ENCODE data around the gene VARS2.
"Not testable (repeated sequence)": the region's sequence is repeated elsewhere in the genome, so short reads cannot be mapped to it uniquely, and the experiment has no call there.

VARS2 gene

DNA sequence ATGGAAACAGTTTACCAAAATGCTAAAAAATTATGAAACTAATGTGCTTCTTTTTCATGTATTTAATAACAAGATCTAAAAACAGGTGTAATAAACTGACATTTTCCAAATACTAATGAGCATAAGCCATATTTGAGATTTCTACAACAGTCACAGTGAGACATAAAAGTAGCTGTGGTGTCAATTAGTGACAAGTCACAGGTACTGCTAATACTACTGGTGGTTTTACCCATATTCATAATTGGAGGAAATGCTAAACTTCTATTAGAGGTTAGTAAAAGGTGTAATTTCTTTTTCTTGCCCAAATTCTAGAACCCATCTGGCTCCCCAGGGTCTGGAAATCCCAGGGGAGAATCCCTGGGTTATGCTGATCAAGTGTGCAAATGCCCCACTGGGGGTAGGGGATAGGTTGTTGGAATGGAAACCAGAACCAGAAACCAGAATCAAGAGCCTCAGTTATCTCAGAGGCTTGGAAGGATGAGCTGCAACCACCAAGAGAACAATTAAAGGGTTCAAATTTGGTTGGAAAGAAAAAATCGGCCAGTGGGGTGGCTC lies 13.1 kb upstream of the VARS2 start:
- DNase-seq = no peak

DNA sequence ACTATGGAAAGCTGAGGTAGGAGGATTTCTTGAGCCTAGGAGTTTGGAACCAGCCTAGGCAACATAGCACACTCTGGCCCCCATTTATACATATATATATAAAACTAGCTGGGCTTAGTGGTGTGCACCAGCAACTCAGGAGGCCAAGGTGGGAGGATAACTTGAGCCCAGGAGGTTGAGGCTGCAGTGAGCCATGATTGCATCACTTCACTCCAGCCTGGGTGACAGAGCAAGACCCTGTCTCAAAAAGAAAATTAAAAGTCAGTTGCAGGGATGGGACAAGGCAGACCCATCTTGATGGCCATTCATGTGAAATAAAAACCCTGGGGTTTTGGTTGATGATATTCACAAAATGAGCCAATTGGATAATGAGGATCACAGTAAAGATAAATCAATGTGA lies 12.6 kb upstream of the VARS2 start:
- no peak for DNase-seq

DNA sequence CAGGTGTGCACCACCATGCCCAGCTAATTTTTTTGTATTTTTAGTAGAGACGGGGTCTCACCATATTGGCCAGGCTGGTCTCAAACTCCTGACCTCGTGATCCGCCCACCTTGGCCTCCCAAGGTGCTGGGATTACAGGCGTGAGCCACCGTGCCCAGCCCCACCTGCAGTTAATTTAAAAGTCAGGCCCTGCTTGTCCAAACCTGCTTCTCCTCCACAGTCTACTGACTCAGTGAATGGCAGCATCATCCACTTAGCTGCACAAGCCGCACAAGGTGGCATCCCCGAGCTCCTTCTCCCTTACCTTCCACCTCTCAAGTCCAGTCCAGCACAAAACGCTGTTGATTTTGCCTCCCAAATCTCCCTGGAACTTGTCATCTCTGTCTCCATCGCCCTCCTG lies 11.8 kb upstream of the VARS2 start:
- DNase-seq = not testable (repeated sequence)

DNA sequence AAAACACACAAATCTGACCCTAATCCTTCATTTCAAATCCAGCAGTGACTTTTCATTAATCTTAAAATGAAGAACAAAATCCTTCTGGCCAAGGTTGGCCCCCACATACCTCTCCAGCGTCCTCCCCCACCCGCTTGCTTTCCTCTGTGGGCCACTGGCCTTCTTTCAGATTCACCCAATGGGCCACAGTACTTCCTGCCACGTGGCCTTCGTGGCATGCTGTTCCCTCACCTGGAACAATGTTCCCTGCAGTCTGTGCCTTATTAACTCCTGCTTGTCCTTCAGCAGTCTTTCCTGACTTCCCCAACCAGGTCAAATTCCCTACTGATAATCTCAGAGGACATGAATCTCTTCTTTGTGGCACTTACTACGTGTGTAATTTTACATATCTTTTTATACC lies 11.3 kb upstream of the VARS2 start:
- DNase-seq = no peak

DNA sequence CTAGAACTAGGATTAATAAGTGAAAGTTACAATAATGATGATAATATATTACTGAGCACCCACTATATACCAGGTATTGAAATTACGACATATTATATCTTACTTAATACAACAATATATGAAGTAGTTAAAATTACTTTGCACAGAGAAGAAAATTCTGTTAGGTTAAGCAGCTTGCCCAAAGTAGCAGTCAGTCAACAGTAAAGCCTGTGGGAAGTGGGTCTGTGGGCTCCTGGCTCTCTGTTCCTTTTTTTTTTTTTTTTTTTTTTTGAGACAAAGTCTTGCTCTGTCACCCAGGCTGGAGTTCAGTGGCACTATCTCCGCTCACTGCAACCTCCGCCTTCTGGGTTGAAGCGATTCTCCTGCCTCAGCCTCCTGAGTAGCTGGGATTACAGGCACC lies 10.8 kb upstream of the VARS2 start:
- no peak for DNase-seq

DNA sequence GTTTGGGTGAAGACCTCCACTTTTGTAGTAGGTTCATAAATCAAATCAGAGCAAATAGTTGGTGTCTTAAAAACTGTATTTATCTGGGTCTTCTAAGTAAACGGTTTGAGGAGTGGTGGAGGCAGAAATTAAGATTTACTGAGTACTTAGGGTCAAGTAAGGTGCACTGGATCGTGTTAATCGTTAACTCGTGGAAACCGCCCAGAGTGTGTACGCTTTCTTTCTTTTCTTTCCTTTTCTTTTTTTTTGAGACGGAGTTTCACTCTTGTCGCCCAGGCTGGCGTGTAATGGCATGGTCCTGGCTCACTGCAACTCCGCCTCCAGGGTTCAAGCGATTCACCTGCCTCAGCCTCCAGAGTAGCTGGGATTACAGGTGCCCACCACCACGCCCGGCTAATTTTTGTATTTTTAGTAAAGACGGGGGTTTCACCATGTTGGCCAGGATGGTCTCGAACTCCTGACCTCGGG lies 6.7 kb upstream of the VARS2 start:
- DNase-seq = not testable (repeated sequence)

DNA sequence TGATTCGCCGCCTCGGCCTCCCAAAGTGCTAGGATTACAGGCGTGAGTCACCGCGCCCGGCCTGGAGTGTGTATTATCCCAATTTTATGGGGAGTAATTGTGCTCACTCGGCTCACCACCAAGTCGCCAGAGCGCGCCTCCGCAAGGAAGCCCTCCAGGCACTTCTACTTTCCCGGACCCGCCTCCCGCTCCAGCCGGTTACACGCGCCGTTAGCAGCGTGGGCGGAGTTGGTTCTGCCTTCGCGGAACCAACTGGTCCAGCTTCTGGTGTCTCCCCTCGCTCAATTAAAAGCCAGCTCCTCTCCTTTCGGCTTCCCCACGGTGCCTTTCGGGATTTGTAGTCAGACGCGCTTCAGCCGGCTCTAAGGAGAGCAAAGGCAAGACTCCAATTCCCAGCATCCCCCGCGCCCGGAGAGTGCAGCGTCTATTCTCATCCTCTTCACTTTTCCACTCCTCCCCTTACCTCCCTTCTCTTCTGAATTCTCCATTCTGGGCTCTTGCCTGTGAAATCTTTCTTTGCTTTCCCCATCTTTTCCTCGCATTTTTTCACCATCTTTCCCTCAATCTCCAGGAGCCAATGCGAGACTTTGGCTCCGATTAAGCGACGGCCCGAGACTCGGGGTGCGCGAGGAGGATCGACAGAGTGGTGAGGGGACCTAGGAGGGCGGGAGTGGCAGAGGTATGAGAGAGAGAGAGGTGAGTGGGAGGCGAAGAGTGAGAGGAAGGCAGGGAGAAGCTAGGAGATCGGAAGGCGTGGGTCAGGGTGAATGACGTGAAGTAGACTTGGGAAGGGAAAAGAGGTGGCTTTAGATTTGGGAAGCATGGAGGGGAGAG lies 6.1 kb upstream of the VARS2 start, which contains the start of gene GTF2H4:
GTF2H4 (plus strand) TSS at position 450 of the 834 bp plus-strand sequence.
- peak; percentile 98 to 99 for DNase-seq

DNA sequence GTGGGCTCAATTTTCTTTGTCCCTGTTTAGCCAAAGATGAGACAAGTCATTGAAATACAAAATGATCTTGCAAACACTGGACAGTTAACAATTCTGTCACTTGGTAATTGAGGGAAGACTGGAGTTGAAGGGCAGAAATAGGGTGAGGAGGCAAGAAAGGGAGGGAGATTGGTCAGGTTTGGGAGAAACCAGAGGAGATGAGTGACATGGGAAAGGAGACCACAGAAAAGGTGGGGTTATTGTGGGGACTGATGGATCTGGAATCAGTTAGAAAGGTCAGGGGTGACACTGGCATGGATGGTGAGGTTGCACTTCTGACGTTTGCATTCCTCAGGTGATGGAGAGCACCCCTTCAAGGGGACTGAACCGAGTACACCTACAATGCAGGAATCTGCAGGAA lies 5.3 kb upstream of the VARS2 start:
- no peak for DNase-seq

DNA sequence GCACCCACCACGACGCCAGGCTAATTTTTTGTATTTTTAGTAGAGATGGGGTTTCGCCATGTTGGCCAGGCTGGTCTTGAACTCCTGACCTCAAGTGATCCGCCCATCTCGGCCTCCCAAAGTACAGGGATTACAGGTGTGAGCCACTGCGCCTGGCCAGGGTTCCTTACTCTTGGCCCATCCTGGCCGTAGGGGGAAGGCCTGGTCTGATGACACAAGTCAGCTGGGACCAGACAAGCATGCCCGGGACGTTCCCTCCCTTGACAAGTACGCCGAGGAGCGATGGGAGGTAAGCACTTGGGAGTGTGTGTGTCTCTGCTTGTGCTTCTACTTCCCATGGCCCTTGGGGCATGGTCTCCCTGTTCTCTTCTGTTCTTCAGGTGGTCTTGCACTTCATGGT lies 3.6 kb upstream of the VARS2 start:
- DNase-seq = not testable (repeated sequence)

DNA sequence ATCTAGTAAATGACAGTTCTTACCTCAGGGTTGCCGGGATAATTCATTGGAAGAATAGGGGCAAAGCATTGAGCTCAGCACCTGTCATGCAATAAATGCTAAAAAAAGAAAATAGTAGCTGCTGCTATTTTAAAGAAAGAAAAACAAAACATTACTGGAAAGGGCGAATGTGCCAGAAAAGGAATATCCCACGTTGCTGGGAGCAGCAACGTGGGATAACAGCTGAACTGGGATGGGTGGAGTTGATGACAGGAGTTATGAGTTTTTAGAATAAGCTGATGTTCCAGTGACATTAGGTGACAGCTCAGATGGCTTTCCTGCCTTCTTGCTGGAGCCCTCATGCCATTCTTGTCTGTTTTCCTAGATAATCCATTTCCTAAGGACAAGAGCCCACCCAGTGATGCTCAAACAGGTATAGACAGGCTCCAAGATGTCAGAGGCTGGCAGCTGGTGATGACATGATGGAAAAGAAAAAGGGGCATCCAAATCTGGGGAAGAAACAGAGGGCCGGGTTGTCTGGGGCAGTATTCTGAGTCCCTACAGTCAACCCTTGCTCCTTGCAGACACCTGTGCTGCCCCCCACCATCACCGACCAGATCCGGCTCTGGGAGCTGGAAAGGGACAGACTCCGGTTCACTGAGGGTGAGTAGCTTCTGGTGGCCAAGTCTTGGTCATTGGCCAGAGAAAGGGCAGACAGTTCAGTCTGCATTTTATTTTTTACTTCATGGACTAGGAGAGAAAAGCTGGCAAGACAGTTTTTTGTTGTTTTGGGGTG lies 1.1 kb upstream of the VARS2 start:
- DNase-seq = no peak

DNA sequence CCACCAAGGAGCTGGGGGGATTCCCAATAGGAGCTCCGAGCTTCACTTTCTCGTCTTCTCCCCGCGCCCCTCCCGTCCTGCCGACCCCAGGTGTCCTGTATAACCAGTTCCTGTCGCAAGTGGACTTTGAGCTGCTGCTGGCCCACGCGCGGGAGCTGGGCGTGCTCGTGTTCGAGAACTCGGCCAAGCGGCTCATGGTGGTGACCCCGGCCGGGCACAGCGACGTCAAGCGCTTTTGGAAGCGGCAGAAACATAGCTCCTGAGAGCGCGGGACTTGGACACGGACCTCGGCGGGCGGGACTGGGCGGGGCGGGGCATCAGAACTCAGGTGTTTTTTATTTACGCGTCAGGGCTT lies 340 bp upstream of the VARS2 start:
- no peak for DNase-seq

DNA sequence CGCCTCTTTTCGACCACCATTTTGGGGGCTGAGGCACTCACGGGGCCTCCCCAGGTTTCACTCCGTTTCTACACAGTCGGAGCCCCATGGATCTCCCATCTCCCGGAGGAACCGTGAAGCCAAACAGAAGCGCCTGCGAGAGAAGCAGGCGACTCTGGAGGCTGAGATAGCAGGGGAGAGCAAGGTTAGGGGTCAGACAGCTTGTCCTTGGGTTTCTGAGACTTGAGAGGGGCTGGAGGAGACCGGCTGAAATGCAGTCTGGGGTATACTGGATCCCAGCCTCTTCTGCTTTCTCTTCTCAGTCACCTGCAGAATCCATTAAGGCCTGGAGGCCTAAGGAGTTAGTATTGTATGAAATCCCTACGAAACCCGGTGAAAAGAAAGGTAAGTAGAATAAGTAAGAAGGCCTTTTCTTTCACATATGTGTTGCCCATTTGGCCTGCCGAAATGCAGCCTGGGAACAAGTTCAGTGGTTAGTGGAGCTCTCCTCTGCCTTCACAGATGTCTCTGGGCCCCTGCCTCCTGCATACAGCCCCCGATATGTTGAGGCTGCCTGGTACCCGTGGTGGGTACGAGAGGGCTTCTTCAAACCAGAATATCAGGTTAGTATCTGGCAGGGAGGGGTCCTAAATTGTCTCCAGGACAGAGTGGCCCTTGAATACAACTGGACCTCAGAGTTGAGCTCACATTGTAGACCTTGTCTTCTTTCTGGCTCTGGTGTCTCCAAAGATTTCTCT lies 984 bp downstream of the VARS2 start:
- DNase-seq = no peak

DNA sequence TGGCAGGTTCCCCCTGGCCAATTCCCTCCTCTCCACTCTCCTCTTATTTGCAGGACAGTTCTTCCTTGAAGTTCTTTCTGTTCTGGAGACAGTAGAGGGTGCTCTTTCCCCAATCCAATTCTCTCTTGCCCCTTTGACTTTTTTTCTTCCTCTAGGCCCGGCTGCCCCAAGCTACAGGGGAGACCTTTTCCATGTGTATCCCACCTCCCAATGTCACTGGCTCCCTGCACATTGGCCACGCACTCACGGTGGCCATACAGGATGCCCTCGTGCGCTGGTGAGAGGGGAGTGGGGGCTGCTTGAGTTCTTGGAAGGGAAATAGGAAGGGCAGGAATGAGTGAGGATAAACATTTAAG lies 1.5 kb downstream of the VARS2 start:
- peak; percentile 36 to 37 for DNase-seq

DNA sequence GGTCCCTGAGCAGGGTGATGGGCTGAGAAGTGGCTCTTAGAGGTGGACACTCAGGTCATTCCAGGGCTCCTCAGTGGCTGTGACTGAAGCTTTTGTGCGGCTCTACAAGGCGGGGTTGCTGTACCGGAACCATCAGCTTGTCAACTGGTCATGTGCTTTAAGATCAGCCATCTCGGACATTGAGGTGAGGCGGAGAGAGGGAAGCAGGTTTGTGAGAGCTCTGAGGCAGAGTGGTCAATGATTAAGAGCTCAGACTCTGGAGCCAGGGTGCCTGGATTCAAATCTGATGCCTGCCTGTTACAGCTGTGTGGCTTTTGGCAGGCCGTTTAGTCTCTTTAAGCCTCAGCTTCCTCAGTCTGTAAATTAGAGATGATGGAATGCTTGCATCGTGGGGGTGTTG lies 3.0 kb downstream of the VARS2 start:
- no peak for DNase-seq

DNA sequence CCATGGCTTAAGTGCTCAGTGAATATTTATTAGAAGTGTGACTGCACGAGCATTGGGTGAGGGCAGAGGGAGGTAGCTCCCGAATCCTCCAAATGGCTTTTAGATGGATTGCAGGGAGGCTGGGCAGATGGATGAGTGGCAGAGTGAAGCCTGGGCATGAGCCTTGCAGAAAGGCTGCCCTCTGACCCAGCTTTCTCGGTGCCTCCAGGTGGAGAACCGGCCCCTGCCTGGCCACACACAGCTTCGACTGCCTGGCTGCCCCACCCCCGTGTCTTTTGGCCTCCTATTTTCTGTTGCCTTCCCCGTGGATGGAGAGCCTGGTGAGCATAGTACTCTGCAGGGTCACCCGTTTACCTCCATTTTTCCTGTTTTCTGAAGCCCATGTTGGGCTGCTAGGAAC lies 3.4 kb downstream of the VARS2 start:
- DNase-seq = no peak

DNA sequence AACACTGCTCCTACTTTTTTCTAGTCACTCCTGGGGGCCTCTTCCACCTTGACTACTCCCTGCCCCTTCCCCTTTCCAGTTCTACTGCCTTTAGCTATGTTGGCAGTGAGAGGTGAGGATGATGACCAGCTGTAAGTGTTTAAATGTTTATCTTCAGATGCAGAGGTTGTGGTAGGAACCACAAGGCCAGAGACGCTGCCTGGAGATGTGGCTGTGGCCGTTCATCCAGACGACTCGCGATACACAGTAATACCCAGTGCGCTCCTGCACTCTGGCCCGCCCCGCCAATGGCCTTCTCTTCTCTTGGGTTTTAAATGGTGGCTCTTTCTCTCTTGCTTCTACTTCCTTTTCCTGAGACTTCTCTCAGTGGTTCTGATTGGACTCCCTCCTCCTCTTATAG lies 4.6 kb downstream of the VARS2 start:
- no peak for DNase-seq

DNA sequence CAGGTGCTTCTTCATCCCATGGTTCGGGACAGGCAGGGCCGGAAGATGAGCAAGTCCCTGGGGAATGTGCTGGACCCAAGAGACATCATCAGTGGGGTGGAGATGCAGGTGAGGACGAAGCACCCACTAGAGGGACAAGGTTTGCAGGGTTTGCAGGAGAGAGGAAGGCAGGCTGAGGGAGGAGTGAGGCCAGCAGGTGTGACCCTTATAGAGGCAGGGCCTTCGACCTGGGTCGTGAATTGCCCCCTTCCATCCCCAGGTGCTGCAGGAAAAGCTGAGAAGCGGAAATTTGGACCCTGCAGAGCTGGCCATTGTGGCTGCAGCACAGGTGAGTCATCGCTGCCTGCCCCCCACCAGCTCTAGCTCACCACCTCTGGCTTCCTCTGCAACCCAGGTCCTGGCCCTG lies 8.4 kb downstream of the VARS2 start:
- no peak for DNase-seq

DNA sequence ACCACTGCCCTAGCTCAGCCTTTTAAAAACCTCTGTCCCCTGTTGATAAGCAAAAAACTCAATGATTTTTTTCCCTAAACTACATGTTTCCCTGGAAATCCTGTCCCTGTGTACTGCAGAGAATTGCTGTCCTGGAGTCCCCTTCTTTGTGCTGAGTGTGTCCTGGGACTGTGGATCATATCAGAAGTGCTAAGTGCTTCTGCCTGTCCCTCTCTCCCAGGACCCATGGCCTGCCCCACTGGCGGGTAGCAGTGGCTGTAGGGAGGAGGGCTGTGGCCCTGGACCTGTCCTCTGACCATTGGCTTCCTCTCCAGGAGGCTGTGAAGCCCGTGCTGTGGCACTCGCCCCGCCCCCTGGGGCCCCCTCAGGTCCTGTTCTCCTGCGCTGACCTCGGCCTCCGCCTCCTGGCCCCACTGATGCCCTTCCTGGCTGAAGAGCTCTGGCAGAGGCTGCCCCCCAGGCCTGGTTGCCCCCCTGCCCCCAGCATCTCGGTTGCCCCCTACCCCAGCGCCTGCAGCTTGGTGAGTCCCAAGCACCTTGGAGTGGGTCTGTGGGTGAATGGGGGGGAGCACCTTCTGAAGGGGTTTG lies 10.1 kb downstream of the VARS2 start:
- not testable (repeated sequence) for DNase-seq

DNA sequence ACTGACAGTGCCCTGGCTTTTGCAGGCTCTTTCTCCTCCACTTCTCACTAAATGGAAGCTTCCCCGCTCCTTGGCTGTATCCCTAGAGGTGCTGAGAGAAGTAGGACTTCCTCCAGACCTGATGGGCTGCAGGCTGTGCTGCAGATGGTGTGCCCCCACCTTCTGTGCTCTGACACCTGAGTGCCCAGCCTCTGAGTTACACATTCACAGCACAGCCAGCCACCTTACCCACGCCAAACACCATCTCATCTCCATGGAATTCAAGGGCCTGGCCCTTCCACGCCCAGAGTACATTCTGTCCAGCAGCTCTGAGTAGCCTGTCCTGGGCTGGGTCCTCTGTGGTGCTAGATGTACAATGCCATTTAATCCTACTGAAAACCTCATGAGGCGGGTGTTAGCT lies 12.6 kb downstream of the VARS2 start:
- DNase-seq = no peak

DNA sequence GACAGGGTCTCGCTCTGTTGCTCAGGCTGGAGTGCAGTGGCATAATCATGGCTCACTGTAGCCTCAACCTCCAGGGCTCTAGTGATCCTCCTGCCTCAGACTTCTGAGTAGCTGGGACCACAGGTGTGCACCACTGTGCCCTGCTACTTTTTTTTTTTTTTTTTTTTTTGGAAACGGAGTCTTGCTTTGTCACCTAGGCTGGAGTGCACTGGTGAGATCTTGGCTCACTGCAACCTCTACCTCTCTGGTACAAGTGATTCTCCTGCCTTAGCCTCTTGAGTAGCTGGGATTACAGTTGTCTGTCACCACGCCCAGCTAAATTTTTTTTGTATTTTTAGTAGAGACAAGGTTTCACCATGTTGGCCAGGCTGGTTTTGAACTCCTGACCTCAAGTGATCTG lies 13.0 kb downstream of the VARS2 start:
- not testable (repeated sequence) for DNase-seq

DNA sequence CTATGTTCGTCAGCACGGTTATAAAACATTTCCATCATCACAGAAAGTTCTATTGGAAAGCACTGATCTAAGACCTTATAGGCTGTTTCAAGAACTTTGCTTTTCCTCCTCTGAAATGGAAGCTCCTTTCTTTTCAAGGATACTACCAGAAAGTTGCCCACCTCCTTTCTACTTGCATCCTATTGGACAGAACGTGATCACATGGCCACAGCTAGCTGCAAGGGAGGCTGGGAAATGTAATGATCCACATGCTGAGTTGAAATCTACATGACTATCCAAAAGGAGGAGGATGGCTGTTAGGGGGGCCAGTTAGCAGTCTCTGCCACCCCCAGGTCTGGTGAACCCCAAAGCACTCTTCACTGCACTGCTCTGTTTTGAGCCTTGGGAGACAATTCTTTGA lies 14.6 kb downstream of the VARS2 start:
- DNase-seq = no peak

DNA sequence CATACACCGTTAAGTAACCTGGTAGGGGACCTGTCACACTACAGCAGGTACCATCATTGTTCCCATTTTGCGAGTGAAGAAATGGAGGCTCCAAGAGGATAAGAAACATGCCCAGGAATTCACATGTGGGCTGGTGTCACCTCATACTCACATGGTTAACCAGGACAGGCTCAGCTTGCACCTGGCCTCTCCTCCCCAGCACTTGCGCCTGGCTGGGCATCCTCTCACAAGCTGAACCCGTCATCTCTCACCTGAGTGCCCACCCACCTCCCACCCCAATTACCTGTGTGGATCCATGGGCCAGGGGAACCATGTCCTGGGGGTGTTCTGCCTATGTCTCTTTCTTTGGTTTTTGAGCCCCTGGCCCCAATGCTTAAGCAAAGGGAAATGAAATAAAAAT lies 16.5 kb downstream of the VARS2 start:
- DNase-seq = no peak

DNA sequence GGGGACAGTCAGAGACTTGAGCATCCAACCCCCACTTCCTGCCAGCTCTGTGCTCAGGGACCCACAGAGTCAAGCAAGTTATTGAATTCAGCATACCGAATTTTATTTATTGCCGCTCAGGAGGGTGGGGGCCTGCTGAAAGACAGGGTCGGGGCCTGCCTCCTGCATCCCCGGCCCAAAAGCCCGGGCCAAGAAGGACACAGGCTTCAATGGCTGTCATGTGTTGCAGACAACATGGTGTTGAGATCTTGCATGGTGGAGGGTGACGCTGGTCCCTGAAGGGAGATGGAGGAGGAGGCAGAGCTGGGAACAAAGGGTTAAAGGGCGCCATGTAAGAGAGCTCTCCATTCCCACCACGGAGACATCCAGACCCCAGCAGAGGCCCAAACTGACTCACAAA lies 17.2 kb downstream of the VARS2 start:
- DNase-seq = no peak
